ENCODE results near the gene FUT8.
A peak's percentile ranks its signal among the peaks of the same experiment; 100 is the strongest.

Gene FUT8

DNA sequence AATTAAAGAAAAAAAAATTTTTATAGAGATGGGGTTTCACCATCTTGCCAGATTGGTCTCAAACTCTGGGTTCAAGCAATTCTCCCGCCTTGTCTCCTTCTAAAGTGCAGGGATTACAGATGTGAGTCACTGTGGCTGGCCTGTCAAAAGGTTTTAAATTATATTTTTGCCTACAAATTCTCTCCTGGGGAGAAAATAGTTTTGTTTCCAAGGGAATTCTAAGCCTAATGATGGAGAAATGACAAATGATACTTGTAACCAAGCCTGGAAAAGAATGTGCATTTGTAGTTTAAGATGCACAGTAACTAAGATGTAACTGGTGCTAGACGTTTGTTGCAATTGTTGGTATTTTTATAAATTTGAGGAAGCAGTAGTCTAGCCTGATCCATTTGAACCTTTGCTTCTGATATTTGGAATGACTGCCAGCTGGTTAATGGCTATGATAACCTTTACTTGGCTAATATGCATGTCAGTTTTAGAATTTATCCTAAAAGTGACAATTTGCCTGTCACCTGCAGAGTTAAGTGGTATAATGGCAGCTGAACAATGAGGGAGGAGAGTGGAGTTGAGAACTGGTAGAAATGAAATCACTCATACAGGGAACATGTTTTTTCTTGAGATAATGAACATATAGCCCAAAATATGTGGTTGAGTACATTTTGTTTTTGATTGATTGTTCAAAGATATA, 148.0 kb downstream of the FUT8 start:
- peak; percentile 18 for DNase-seq

DNA sequence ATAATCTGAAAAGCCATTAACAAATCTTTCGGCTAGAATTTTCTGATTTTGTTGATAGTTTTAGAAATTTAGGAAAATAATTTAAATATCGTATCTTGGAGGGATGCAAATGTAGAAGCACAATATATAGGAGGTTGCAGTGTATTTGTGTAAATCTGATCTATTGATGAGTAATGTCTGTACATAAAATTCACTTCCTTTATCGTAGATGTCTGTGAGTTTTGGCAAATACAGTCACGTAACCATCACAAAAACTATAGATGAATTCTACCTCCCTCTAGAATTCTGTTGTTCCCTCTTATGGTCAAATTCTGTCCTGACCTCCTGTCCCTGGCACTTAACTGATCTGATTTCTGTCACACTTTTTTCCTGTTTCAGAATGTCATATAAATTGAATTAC, 151.8 kb downstream of the FUT8 start:
- DNase-seq = no peak

DNA sequence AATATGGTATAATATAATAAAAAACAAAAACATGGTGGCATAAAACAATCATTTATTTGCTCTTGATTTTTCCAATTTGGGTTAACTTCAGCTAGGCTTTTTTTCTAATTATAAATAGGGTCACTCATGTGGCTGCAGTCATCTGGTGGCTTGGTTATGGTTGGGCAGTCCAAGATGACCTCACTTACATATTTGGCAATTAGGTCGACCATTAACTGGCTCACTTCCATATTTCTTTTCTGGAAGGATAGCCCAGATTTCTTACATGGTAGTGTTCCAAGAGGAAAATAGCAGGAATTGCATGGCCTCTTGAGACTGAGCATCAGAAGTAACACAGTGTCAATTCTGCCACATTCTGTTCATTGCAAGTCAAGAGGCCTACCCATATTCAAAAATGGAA, 153.4 kb downstream of the FUT8 start:
- peak; percentile 4 for DNase-seq

DNA sequence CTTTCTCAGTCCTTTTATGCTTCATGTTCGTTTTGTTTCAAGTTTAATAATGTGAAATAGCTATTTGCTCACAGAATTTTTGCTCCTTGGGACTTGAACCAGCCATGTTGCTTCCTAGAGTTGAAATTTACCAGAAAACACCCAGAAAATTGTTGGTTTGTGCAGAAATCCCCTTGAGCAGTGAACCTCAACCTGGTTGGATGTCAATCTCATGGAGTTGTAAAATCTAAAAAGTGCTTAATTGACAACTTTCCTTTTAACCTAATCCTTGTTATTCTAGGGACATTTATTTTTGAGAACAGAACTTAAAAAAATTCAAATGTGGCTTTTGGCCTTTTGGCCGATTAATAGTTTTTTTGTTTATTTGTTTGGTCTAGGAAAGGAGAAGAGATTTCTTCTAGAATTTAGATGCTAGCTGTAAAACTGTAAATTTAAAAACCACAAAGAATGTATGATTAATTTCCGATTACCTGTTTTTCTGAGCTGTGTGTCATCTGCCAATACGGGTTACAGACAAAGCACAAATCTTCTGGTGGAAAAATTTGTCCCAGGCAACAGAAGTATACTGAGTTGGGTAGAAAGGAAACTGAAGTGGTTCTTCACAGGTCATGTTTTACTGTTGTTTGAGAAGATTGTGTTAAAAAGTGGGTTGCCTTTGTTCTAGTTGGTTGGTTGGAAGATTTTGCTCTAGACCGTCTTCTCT, 154.4 kb downstream of the FUT8 start:
- peak; percentile 37 for DNase-seq

DNA sequence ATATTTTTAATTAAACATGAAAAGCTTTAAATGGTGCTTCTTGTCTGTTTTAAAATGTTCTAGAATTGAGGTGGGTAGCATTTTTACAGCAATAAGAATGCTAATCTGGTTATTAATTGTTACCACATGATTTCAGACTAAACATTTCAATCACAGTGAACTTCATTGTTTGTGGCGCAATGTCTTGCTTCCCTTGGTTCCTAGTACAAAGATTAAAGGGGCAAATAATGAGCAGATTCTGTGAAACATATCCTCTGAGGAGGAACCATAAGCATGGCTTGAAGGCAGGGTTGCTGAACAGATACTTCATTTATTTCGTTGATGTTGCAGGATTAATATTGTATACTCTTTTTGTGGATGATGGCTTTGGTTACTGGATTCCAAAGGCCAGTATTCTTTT, 162.1 kb downstream of the FUT8 start:
- DNase-seq = no peak

DNA sequence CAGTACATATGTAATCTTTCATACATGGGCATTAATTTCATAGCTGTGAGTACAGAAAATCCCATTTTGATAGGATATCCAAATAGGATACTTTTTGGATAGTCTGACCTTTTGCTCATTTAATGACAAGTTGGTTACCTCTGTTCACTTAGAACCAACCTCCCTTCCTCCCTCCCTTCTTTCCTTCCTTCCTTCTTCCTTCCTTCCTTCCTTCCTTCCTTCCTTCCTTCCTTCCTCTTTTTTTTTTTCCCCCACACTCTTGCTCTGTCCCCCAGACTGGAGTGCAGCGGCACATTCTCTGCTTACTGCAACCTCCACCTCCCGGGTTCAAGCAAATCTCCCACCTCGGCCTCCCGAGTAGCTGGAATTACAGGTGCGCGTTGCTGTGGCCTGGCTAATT, 162.9 kb downstream of the FUT8 start:
- DNase-seq = no peak

DNA sequence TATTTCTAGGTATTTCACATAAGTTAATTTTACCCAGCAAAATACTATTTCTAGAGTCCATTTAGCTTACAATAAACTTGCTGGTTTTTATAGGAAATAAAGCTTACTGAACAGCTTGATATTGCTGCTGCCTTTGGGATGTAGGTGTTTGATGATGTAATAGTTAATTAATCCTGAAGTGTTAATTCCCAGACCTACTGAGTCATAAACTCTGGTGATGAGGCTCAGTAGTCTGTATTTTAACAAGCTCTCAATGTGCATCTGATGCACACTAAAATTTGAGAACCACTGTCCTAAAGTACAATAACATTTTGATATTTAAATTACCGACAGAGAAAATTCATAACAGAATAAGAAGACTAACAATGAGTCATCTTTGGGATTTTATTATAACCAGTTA, 168.4 kb downstream of the FUT8 start:
- no peak for DNase-seq

DNA sequence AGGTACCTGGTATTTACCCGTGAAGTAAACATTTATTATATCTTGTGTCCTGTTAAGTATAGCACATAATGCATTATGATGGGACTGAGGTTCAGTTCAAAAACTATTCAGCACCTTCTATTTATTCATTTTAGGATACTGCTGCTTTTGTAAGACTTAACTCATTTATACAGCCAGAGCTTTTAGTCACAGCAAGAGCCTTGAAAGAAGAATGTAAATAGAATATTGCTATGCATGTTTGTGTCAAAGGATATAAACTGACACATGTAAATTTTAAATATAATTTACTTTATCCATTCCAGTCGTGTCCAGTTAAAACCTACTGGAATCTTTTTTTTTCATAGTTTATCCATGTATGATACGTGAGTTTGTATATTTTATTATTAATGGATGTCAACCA, 168.8 kb downstream of the FUT8 start:
- no peak for DNase-seq

DNA sequence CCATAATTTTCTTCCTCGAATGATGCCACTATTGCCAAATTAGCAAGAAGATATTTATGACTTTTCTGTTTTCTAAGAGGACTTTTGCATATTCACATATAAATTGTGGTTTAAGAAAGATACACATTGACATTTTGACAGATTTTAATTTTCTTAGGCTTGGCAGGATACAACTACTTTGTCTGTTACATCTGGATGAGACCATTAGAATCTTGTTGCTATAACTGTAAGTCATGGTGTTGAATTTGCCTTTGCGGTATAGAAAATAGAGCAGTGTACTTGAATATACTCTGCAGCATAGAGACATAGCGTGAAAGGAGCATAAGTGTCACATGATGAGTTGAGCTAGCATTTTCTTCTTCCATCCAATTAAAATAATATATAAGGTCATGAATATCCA, 169.3 kb downstream of the FUT8 start:
- no peak for DNase-seq

DNA sequence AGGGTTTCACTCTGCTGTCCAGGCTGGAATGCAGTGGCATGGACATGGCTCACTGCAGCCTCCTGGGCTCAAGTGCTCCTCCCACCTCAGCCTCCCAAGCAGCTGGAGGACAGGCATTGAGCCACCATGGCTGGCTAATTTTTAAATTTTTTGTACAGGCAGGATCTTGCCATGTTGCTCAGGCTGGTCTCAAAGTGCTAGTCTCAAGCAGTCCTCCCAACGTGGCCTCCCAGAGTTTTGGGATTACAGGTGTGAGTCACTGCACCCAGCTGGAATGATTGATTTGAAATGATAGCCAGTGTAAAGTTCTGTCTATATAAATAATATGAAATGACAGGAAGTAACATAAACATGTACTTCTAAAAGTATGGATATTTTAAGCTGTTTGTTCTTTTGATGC, 172.7 kb downstream of the FUT8 start:
- DNase-seq = no peak

DNA sequence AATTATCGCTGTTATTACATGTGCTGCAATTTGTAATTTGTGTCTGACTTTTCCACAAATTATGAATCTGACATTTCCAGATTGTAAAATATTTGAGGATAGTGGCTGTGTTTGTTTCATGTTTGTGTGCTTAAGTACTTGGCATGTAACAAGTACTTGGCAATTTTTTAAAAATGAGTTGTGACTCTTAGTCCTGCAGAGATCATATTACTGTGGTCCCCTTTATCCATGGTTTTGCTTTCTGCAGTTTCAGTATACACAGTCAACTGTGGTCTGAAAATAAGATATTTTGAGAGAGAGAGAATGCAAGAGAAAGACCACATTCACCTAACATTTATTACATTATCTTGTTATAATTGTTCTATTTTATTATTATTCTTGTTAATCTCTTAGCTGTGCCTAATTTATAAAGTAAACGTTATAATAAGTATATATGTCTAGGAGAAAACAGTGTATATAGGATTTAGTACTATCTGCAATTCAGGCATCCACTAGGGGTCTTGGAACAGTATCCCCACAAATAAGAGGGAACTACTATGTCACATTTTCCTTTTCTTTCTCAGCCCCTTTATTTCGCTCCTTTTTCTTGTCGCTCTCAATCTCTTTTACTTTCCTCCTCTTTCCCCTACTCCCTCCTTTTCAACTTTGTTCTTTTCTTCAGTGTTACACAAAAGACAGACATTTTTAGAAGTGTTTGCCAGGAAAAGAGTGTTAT, 176.1 kb downstream of the FUT8 start:
- DNase-seq = no peak

DNA sequence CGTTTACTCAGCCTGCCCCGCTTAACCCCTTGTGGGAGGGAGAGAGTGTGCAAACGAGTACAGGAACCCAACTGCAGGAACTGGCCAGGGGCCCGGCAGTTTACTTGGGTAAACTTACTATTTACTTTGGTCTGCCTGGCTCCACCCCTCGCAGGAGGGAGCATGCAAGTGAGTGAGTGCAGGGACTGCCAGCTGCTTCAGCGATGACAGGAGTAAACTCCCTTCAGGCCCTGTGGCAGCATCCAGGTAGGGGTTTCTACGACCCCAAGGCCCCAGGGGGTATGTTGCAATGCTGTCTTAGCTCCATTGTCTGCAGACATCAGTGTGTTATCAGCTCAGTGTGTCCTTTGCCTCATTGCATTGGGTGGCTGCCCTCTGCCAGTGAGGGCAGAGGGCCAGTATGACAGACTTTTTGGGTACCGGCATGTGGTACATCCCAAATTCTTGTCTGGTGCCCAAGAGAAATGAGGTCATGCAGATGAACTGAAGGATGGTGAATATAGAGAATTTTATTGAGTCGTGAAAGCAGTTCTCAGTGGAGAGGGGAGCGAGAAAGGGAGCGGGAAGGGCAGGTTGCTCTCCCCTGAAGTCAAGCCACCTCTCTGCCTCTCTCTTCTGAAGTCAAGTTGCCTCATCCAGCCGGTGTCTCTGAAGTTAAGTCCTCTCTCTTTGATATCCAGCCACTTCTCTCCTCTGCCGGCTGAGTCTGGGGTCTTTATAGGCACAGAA, 181.8 kb downstream of the FUT8 start:
- no peak for DNase-seq

DNA sequence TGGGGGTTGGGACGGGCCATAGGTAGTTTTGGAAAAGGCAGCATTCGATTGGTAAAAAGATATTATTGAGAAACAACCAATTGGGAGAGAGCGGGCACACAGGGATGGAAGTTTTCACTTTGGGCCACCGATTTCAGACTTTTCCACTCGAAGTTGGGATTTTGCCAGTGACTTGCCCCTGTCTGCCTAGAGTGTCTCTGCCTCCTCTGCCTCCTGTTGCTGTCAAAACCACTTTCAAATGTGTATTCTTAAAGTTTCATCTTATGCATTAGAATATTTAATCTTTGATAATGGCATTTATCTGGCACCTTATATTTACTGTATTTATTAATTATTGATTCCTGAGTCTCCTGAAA, 182.3 kb downstream of the FUT8 start:
- no peak for DNase-seq

DNA sequence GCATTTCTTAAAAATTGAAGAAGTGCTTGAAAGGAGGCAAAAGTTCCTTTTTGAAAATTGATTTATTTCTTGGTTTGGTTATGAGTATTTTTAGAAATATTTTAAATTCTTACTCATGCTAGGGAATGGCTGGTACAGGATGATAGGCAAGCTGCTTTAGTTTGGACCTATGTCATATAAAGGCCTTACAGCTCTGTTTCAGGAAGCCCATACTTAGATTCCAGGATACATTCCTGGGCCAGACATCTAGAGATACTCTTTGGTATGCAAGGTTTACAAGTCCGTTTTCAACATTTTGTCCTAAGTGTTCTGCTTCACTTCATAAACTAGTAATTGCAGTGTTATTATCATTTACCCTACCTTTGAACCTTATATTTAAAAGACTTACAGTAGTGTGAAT, 186.8 kb downstream of the FUT8 start:
- DNase-seq = peak; percentile 14

DNA sequence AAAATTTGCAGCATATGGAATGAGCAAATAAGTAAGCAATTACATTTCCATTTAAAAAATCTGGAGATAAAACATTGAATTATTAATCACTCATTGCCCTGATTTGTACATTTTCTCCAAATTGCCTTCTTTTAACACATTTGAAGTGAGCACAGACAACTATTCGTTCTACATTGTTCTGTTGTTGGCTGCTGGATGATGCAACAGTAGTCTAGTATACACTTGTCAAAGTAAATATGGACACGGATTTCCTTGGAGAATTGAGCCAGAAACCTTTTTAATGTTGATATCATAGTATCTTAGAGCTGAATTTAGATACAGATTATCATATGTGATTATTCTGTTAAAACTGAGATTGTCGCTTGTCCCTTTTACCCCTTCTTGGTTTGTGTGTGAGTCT, 188.2 kb downstream of the FUT8 start:
- DNase-seq = no peak

DNA sequence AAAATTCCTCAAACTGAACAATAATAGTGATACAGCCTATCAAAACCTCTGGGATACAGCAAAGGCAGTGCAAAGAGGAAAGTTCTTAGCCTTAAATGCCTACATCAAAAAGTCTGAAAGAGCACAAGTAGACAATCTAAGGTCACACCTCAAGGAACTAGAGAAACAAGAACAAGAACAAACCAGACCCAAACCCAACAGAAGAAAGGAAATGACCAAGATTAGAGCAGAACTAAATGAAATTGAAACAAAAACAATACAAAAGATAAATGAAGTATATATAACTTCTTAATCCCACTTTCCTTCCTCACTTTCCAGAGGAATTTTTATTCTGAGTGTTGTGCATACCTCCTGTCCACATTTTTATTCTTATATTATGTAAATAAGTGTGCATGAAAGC, 192.0 kb downstream of the FUT8 start:
- DNase-seq = no peak

DNA sequence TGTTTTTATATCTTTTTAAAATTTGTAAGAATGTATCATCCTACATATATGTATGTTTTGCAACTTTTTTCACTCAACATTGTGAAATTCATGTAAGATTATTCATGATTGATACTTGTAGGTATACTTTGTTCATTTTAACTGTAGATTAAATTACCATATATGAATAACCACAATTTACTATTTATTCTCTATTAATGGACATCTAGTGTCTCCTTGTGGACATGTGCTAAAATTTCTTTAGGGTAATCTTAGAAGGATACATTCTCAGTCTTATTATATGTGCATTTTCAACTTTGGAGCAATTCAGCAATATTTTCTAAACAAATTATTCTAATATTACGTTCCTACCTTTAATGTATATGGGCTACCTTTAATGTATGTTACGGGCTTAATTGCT, 192.4 kb downstream of the FUT8 start:
- no peak for DNase-seq

DNA sequence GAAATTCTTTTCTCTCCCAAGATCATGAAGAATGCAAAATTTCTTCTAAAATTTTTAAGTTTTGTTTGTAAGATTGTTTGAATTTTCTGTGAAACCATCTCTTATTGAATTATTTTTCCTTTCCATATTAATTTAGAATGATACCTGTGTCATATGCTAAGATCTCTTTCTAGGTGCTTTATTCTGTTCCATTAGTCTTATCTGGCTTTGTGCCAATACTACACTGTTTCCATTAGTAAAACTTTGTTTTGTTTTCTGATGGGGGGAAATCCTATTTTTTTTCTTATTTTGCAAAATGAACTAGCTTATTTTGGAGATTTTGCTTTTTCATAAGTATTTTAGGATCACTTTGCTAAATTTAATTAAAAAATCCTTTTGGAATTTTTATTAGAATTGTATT, 193.9 kb downstream of the FUT8 start:
- no peak for DNase-seq

DNA sequence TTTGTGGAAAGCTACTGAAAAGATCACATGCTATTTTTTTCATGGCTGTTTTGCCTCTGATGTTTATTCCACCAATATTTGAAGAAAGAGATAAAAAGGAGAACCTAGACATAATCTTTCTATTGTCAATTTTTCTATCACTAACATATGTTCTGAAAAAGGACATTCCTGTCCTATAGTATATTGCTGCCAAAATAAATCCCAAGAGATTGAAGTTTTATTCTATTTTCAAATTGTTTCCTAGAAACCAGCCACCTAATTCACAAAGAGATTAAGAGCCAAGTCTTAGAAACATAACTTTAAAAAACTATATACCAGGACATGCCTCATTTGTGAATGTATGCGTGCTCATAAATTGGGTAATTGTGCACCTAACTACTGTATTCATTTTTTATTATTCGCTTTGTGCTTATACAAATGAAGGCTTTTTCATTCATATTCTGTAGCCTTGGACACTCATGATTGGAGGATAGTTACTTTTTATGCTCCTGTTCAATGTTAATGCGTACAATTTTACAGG, 200.7 kb downstream of the FUT8 start:
- no peak for DNase-seq

DNA sequence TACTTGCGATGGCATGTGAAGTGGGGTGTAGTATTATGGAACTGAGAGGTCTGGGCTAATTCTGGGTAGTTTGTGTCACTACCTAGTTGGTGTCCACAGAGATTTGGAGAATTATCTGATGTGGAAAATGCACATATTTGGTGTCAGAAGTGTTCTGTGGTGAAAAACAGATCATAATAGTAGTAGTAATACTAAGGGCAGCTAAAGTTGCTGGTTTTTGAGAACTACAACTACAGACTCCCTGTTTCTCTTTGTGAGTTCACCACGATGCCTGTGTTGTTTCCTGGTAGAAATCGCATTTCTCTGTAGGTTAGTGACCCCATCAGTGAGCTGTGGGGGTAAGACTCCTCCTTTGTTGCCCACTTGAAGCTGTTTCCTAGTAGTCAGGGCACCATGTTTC, 206.5 kb downstream of the FUT8 start:
- no peak for DNase-seq

DNA sequence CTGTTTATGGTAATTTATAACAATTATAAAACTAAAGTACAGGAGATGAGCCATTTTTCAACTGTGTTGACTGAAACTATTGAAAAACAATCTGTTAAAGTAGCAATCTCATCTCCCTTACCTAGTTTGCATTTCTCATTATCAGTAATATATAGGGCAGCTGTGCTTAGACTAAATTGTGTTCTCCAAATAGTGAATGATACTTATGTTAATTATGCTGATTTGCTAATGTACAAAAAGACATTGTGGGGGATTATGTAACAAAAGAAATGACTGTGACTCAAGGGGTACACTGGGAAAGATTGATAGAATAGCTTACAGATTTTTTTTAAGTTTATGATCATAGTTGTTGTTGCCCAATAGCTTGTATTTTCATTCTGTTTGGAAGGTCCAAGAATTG, 207.7 kb downstream of the FUT8 start:
- DNase-seq = no peak

DNA sequence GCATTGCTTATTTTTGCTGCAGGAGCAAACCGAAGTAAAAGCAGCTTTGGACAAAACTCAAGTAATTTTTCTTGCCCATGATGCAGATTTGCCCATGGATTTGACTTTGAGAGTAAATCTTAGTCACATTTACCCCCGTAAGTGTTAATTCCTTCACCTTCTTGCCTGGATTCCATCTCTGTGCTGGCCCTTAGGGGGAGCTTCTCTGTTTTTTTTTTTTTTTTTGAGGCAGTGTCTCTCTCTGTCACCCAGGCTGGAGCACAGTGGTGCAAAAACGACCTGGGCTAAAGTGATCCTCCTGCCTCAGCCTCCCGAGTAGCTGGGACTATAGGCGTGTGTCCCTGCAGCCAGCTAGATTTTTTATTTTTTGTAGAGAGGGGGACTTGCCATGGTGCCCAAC, 210.2 kb downstream of the FUT8 start:
- DNase-seq = no peak

DNA sequence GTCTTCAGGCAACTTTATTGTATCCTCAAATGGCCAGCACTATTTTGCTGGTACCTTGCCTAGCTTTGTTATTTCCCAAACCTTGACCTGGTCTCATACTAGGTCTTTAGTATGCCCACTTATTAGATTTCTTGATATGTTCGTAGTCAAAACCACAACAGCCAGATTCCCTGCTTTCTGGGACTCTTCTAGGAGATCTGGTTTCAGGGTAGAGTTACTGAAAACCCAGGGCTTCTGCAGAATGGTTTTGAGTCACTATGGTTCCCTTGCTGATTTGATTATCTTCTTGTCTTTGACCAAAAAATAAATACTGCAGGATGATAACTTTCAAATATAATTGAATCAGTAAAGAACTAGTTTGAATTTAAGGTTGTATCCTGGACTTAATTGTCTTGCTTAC, 211.2 kb downstream of the FUT8 start:
- DNase-seq = no peak

DNA sequence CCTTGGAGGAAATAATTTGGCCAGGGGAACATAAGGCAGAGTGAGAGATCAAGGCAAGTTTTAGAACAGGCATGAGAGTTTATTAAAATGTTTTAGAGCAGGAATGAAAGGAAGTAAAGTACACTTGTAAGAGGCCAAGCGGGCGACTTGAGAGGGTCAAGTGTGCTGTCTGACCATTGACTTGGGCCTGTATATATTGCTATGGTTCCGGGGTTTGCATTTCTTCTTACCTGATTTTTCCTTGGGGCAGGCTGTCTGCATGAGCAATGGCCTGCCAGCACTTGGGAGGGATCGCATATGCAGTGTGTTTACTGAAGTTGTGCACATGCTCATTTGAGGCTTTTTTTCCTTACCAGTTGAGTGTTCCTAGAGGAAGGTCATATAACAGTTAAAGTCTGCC, 214.8 kb downstream of the FUT8 start:
- no peak for DNase-seq
